ENCODE measurements around the gene PIERCE2. TPM values are rescaled to one million over a fixed set of nuclear protein-coding genes. Genes with fewer than 3 reads are reported as not detected.

The PIERCE2 gene, protein sequence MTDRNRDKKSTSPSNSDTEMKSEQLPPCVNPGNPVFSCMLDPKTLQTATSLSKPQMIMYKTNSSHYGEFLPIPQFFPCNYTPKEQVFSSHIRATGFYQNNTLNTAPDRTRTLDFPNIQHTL
- polyA plus RNA-seq (2013, experiment 1 of 4) = 9.8 TPM
- 8.9 TPM for polyA plus RNA-seq (2013, experiment 2 of 4)
- 10.9 TPM for polyA plus RNA-seq (2013, experiment 3 of 4)
- polyA plus RNA-seq (2013, experiment 4 of 4) = 11.2 TPM

DNA sequence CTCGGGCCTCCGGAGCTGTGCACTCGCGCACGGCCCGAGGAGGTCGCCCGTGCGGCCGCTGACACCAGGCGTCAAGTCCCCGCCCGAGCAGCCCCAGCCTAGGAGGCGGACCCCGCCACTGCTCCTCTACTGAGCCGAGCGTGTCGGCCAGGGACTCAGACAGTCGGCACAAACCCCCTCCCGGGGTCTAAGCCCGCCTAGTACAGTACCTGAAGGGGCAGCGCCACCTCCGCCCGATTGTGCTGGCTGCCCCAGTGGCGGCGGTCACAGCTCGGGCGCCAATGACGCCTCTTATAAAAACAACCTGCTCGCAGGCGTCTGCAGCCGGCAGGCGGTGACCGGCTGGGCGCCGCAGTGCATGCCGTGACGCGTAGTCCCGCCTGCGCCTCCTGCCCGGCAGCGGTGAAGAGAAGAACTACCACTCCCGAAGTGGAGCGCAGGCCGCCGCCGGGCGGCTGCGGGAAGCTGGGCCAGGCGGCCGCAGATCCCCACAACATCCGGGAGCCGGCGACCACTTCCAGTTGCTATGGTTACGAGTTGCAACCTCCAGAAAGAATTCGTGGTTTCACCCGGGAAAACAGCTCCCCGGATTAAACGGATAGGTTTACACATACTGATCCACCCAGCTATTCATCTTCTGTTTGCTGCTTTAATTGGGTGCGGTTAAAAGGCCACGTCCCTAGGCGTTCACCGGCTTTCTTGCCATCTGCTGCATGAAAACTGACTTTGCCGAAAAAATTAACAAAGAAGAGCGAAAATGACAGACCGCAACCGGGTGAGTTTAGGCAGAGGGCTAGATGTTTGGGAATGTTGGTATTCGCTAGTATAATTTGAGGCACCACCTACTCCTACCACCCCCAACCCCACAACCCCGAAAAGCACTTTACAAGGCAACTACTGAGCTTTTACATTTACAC is at the start of gene PIERCE2, which contains the start of gene CCPG1:
Gene PIERCE2 (plus strand): TSS at position 484 of the 917 bp plus-strand sequence. CDS start 274 bp downstream, at position 758.
Gene CCPG1 (minus strand): TSS at position 348 of the 917 bp plus-strand sequence. CDS start 18,935 bp downstream, outside the sequence.
- H3K4me1 ChIP-seq (ENCODE audit: control insufficient read depth, insufficient read depth, low read length) = peaks cover 4% of the 10 kb centered on the region
- no peaks in the 10 kb centered on the region for H3K27me3 ChIP-seq (ENCODE audit: control insufficient read depth, insufficient read depth, low read length, poor library complexity, severe bottlenecking)
- peak within 1 kb of the TSS; percentile 91 for H3K27ac ChIP-seq (ENCODE audit: insufficient read depth, low read depth, low read length, poor library complexity, severe bottlenecking)
- no peaks in the 10 kb centered on the region for H3K36me3 ChIP-seq (ENCODE audit: control insufficient read depth, insufficient read depth, low read length)
- no peaks in the 10 kb centered on the region for H3K9me3 ChIP-seq (ENCODE audit: control insufficient read depth, low read length)
- peak within 1 kb of the TSS; percentile 84 for H3K4me3 ChIP-seq (ENCODE audit: insufficient read depth, low read depth, low read length)
- 1% methylated on average over 69 to 70 of the region's 70 CpGs for WGBS, 2 experiments

DNA sequence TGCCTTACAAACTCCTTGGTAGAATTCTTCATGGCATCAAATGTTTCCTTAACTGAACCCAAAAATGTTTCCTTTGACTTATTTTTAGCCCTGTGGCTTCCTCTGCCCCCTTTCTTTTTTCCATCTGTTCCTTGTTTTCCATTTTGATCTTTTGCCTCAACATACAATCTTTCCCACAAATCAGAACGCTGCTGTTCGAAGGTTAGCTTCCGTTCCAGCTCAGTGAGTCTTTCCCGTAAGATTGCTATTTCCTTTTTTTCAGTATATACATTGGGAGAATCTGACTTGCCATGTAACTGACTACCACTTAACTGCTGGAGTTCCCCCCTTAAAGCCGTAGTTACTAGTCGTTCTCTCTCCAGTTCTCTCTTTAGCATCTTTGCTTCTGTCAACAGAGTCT is 48.0 kb upstream of the PIERCE2 start:
- no peaks in the 10 kb centered on the region for H3K4me1 ChIP-seq (ENCODE audit: control insufficient read depth, insufficient read depth, low read length)
- H3K36me3 ChIP-seq (ENCODE audit: control insufficient read depth, insufficient read depth, low read length) = no peaks in the 10 kb centered on the region
- H3K27ac ChIP-seq (ENCODE audit: insufficient read depth, low read depth, low read length, poor library complexity, severe bottlenecking) = no peak overlapping the region
- 89% methylated on average over 6 of the region's 6 CpGs for WGBS, 2 experiments
- no peaks in the 10 kb centered on the region for H3K27me3 ChIP-seq (ENCODE audit: control insufficient read depth, insufficient read depth, low read length, poor library complexity, severe bottlenecking)
- no peaks in the 10 kb centered on the region for H3K9me3 ChIP-seq (ENCODE audit: control insufficient read depth, low read length)
- H3K4me3 ChIP-seq (ENCODE audit: insufficient read depth, low read depth, low read length) = no peak overlapping the region

DNA sequence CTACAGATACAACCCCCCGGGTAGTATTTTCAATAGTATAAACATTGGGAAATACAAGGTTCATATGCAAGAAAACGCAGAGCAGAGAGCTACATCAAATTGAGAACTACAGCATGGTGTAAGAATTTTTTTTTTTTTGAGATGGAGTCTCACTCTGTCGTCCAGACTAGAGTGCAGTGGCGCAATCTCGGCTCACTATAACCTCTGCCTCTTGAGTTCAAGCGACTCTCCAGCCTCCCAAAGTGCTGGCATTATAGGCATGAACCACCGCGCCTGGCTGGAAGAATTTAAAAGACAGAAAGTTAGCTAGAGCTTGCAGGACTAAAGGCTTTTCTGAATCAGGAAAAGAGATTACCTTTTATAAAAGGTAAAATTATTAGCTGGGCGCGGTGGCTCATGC is 47.2 kb upstream of the PIERCE2 start:
- Histone ChIP-seq H3K27ac (ENCODE audit: insufficient read depth, low read depth, low read length, poor library complexity, severe bottlenecking) (no peak overlapping the region), H3K4me3 (ENCODE audit: insufficient read depth, low read depth, low read length) (no peak overlapping the region), H3K36me3 (ENCODE audit: control insufficient read depth, insufficient read depth, low read length) (no peaks in the 10 kb centered on the region), H3K27me3 (ENCODE audit: control insufficient read depth, insufficient read depth, low read length, poor library complexity, severe bottlenecking) (no peaks in the 10 kb centered on the region), H3K9me3 (ENCODE audit: control insufficient read depth, low read length) (no peaks in the 10 kb centered on the region), H3K4me1 (ENCODE audit: control insufficient read depth, insufficient read depth, low read length) (no peaks in the 10 kb centered on the region)
- whole genome bisulfite sequencing, 2 experiments = 92 to 96% methylated on average over 9 to 10 of the region's 10 CpGs

DNA sequence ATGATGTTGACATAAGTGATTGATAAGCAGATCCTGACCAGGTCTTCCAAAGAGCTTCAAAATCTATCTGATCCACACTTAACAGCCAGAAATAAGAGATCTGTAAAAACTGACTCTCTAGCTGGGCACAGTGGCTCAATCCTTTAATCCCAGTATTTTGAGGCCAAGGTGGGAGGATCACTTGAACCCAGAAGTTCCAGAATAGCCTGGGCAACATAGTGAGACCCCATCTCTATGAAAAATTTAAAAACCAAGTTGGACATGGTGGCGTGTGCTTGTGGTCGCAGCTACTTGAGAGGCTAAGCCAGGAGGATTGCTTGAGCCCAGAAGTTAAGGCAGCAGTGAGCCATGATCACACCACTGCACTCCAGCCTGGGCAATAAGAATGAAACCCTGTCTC is 45.7 kb upstream of the PIERCE2 start:
- 92 to 98% methylated on average over 2 of the region's 2 CpGs for WGBS, 2 experiments

DNA sequence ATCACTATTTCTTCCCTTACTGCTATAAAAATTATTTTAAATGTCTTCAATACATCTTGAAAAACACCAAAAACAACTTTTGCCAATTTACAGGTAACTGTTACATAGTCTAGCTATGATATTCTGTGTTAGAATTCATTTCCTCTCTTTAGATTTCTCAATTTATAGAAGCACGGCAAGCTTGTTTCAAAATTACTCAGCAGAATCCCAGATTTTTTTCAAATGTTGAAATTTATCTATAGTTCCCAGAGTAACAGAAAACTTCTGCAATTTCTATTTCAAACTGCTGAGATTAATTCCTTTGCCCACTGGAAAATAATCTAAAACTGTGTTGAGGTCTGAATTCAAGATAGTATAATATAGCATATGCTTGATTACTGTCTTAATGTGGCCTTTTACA is 41.3 kb upstream of the PIERCE2 start:
- H3K36me3 ChIP-seq (ENCODE audit: control insufficient read depth, insufficient read depth, low read length) = no peaks in the 10 kb centered on the region
- H3K4me1 ChIP-seq (ENCODE audit: control insufficient read depth, insufficient read depth, low read length) = no peaks in the 10 kb centered on the region
- 100% methylated on average over 1 of the region's 1 CpG; no CpG with 5 or more reads in 1 of the 2 experiments for WGBS, 2 experiments
- no peak overlapping the region for H3K4me3 ChIP-seq (ENCODE audit: insufficient read depth, low read depth, low read length)
- H3K9me3 ChIP-seq (ENCODE audit: control insufficient read depth, low read length) = no peaks in the 10 kb centered on the region
- H3K27ac ChIP-seq (ENCODE audit: insufficient read depth, low read depth, low read length, poor library complexity, severe bottlenecking) = no peak overlapping the region
- no peaks in the 10 kb centered on the region for H3K27me3 ChIP-seq (ENCODE audit: control insufficient read depth, insufficient read depth, low read length, poor library complexity, severe bottlenecking)

More for the DNA sequence above, 45.7 kb upstream of the PIERCE2 start:
- H3K27ac ChIP-seq (ENCODE audit: insufficient read depth, low read depth, low read length, poor library complexity, severe bottlenecking) = no peak overlapping the region
- H3K4me1 ChIP-seq (ENCODE audit: control insufficient read depth, insufficient read depth, low read length) = no peaks in the 10 kb centered on the region
- no peaks in the 10 kb centered on the region for H3K36me3 ChIP-seq (ENCODE audit: control insufficient read depth, insufficient read depth, low read length)
- no peak overlapping the region for H3K4me3 ChIP-seq (ENCODE audit: insufficient read depth, low read depth, low read length)
- H3K9me3 ChIP-seq (ENCODE audit: control insufficient read depth, low read length) = no peaks in the 10 kb centered on the region
- H3K27me3 ChIP-seq (ENCODE audit: control insufficient read depth, insufficient read depth, low read length, poor library complexity, severe bottlenecking) = no peaks in the 10 kb centered on the region

DNA sequence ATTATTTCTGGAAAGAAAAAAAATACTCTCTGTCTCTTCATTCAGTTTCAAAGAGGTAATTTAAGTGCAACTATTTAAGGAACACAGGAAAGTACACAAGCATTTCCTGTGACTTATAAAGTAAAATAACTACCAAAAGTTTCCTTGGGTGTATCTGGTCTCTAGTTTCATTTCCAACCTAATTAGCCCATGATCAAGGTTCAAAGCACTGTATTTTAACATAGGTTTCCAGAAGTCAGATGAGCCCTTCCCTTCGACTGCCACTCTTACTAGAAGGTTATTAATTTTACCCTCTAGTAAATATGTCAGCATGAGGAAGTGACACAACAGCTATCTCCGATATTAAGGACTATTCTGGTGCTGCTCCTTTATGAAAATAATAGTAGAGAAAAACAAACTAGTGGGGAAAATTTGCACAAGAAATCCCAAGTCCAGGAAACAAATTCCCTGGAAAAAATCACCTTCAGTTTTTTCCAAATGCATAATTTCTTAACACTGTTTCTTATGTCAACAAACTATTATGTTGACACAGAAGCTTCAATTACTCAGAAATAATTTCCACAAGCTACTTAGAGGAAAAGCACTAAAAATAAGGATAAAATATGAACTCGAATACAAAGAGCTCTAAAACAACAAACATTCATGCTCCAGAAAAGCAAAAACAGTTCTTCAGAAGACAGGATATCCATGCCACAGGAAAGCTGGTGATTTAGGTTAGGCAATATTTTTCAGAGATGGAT is 35.4 kb upstream of the PIERCE2 start:
- no peaks in the 10 kb centered on the region for H3K4me1 ChIP-seq (ENCODE audit: control insufficient read depth, insufficient read depth, low read length)
- no peak overlapping the region for H3K4me3 ChIP-seq (ENCODE audit: insufficient read depth, low read depth, low read length)
- no peaks in the 10 kb centered on the region for H3K27me3 ChIP-seq (ENCODE audit: control insufficient read depth, insufficient read depth, low read length, poor library complexity, severe bottlenecking)
- H3K9me3 ChIP-seq (ENCODE audit: control insufficient read depth, low read length) = no peaks in the 10 kb centered on the region
- H3K27ac ChIP-seq (ENCODE audit: insufficient read depth, low read depth, low read length, poor library complexity, severe bottlenecking) = no peak overlapping the region
- H3K36me3 ChIP-seq (ENCODE audit: control insufficient read depth, insufficient read depth, low read length) = peaks cover 3% of the 10 kb centered on the region
- WGBS, 2 experiments = 88 to 100% methylated on average over 2 to 3 of the region's 3 CpGs

DNA sequence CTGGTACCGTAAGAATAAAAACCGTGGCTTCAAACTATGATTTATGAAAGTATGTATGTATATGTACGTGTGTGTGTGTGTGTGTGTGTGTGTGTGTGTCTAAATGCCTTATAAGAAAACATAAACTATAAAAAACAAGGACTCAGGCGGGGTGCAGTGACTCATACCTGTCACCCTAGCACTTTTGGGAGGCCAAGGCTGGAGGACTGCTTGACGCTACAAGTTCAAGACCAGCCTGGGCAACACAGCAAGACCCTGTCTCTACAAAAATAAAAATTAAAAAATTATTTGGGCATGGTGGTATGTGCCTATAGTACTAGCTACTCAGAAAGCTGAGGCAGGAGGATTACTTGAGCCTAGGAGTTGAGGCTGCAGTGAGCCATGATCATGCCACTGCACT is 29.2 kb upstream of the PIERCE2 start:
- 91 to 97% methylated on average over 5 of the region's 5 CpGs for WGBS, 2 experiments
- no peak overlapping the region for H3K27ac ChIP-seq (ENCODE audit: insufficient read depth, low read depth, low read length, poor library complexity, severe bottlenecking)
- H3K4me1 ChIP-seq (ENCODE audit: control insufficient read depth, insufficient read depth, low read length) = no peaks in the 10 kb centered on the region
- no peak overlapping the region for H3K4me3 ChIP-seq (ENCODE audit: insufficient read depth, low read depth, low read length)
- H3K36me3 ChIP-seq (ENCODE audit: control insufficient read depth, insufficient read depth, low read length) = peaks cover 7% of the 10 kb centered on the region
- H3K27me3 ChIP-seq (ENCODE audit: control insufficient read depth, insufficient read depth, low read length, poor library complexity, severe bottlenecking) = no peaks in the 10 kb centered on the region
- H3K9me3 ChIP-seq (ENCODE audit: control insufficient read depth, low read length) = no peaks in the 10 kb centered on the region

DNA sequence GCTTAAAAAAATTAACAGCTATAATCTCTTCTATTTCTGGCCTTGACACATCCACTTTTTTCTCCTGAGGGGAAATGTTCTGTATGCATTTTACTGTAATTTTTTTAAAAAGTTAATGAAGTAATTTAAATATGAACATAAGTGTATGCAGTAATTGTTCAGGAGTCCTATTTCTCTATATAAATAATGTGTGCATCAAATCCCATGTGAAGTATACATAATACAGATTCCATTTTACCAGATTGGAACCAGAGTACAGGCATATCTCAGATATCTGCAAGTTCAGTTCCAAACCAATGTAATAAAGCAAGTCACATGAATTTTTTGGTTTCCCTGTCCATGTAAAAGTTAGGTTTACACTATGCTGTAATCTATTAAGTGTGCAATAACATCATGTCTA is 26.7 kb upstream of the PIERCE2 start:
- Histone ChIP-seq H3K9me3 (ENCODE audit: control insufficient read depth, low read length) (no peaks in the 10 kb centered on the region), H3K36me3 (ENCODE audit: control insufficient read depth, insufficient read depth, low read length) (peaks cover 4% of the 10 kb centered on the region), H3K27me3 (ENCODE audit: control insufficient read depth, insufficient read depth, low read length, poor library complexity, severe bottlenecking) (no peaks in the 10 kb centered on the region), H3K4me1 (ENCODE audit: control insufficient read depth, insufficient read depth, low read length) (no peaks in the 10 kb centered on the region), H3K4me3 (ENCODE audit: insufficient read depth, low read depth, low read length) (no peak overlapping the region), H3K27ac (ENCODE audit: insufficient read depth, low read depth, low read length, poor library complexity, severe bottlenecking) (no peak overlapping the region)

DNA sequence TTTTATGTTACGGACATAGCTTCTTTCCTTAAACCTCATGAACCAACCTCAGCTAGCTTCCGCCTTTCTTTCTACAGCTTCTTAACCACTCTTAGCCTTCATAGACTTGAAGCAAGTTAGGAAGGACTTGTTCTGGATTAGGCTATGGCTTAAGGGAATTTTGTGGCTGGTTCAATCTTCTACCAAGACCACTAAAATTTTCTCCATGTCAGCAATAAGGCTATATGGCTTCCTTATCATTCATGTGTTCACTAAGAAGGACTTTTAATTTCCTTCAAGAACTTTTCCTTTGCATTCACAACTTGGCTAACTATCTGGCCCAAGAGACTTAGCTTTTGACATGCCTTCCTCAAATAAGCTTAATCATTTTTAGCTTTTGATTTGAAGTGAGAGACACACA is 24.6 kb upstream of the PIERCE2 start:
- Histone ChIP-seq H3K36me3 (ENCODE audit: control insufficient read depth, insufficient read depth, low read length) (peaks cover 4% of the 10 kb centered on the region), H3K4me3 (ENCODE audit: insufficient read depth, low read depth, low read length) (no peak overlapping the region), H3K27ac (ENCODE audit: insufficient read depth, low read depth, low read length, poor library complexity, severe bottlenecking) (no peak overlapping the region), H3K4me1 (ENCODE audit: control insufficient read depth, insufficient read depth, low read length) (no peaks in the 10 kb centered on the region), H3K27me3 (ENCODE audit: control insufficient read depth, insufficient read depth, low read length, poor library complexity, severe bottlenecking) (no peaks in the 10 kb centered on the region), H3K9me3 (ENCODE audit: control insufficient read depth, low read length) (no peaks in the 10 kb centered on the region)
- 89 to 95% methylated on average over 2 of the region's 2 CpGs for WGBS, 2 experiments

DNA sequence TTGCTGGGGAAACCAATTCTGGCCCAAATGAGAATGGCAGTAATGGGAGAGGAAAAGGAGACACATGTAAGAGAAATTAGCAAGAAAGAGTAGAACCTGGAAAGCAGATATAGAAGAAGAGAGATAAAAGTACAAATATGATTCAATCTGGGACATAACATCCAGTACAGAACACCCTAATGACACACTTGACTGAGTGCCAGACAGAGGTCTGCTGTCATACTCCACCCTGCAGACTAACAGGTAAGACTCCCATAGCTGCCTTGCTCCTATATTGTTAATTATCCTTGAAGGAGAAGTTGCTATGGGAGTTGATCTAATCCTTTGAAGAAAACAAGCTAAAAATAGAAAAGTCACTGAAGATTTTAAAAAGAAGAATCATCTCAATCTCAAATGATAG is 21.3 kb upstream of the PIERCE2 start:
- Histone ChIP-seq H3K4me1 (ENCODE audit: control insufficient read depth, insufficient read depth, low read length) (no peaks in the 10 kb centered on the region), H3K27ac (ENCODE audit: insufficient read depth, low read depth, low read length, poor library complexity, severe bottlenecking) (no peak overlapping the region), H3K4me3 (ENCODE audit: insufficient read depth, low read depth, low read length) (no peak overlapping the region), H3K36me3 (ENCODE audit: control insufficient read depth, insufficient read depth, low read length) (peaks cover 4% of the 10 kb centered on the region), H3K27me3 (ENCODE audit: control insufficient read depth, insufficient read depth, low read length, poor library complexity, severe bottlenecking) (no peaks in the 10 kb centered on the region), H3K9me3 (ENCODE audit: control insufficient read depth, low read length) (no peaks in the 10 kb centered on the region)

Measured in ectodermal cell (in vitro differentiated cells).